HG02870 (cell line): ENCODE data around the gene FNDC5.
"Not testable (repeated sequence)": the region's sequence is repeated elsewhere in the genome, so short reads cannot be mapped to it uniquely, and the experiment has no call there.

Experiments
- ATAC-seq: cut with Tn5 transposase; IDR thresholded peaks from one replicate; pipeline ENCODE4 v1.9.1; 2021; ENCODE audit warnings: mild to moderate bottlenecking, moderate library complexity; ENCODE audit not compliant: unreplicated experiment

FNDC5 gene

DNA sequence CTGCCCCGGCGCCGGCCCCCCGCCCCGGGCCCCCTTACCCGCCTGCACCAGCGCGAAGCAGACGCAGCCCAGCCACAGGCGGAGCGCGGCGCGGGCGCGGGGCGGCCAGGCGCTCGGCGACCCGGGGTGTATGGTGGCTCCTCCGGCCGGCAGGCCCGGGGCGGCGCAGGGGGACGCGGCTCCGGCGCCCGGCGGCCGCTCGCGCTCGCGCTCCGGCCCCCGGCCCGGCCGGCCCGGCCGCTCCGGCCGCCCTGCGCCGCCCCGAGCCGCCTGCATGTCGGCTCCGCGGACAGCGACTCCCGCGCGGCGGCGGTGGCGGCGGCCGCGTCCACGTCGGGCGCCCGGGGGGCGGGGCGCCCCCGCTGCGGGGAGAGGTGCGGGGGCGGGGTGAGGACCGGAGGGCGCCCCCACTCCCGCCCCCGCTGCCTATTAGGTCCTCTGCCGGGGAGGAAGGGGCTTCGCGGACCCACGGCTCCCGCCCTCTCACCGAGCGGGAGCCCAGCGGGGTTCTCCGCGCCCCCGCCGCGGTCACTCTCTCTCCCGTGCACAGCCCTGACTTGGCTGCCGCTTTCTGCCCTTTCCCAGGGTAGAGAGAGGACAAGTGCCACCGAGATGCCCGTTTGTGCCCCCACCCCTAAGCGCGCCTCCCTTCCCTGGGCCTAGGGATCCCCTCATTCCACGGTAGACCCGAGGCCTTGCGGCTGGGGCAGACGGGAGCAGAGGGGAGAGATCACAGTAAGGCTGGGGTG is at the start of gene FNDC5:
Gene FNDC5 (minus strand): TSS at position 298 of the 749 bp plus-strand sequence.
- ATAC-seq: no peak

DNA sequence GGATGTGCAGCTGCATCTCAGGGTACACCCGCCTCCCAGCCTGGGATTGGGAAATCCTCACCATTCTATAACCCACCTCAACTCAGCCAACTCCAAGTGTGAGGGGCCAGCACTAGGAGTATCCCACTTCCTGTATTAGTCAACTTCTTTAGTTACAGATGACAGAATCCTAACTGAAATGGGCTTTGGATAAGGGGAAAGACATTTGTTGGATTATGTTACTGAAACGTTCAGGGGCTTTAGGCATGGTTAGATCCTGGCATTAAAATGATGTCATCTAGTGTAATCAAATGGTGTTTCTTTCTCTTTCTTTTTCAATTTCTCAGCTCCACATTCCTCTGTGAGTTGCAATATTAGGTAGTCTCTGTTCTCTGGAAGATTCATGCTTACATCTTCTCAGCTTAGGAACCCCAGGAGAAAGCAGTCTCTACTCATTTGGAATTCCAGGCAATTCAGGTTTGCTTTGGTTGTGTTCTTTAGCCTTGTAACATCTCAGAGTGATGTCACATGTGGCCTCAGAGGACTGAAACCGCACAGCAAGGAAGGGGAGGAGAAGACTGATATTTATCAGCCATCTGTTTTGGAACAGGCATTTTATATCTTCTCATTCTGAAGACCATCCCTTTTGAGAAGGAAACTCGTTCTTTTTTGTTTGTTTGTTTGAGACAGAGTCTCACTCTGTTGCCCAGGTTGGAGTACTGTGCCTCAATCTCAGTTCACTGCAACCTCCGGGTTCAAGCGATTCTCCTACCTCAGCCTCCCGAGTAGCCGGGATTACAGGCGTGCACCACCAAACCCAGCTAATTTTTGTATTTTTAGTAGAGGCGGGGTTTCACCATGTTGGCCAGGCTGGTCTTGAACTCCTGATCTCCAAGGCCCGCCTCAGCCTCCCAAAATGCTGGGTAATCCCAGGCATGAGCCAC is 49.4 kb upstream of the FNDC5 start:
- no peak for ATAC-seq

DNA sequence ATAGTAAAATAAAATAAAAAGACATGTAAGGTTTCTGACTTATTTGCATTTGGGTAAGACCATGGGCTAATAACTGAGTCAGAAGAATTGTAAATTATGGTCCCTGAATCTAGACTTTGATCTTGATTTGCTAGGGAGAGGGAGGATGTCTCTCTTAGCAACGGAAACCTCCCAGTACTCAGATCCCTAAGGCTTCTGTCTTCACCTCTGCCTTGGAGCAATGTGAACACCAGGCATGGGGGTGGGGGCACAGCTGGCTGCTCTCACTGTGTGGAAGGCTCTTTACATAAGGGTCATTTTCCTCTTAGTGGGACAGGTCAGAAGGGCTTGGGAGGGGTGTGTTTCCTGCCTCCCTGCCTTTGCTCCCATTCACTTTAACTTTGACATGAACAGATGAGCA is 47.5 kb upstream of the FNDC5 start:
- no peak for ATAC-seq

DNA sequence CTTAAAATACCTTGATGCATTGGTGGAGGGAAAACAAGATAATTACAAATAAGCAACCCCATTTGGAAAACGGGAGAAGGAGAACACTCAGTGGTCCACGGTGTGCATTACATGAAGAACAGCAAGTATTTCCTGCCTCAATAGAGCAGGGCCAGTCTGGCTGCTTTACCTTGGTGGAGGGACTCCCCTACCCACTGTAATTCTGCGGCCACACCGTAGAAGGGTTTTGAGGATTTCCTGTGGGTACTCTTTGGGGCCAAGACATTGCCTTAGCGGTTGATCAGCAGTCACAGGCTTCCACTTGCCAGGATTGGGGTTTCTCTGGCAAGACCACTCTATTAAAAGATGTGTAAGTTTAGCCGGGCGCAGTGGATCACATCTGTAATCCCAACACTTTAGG is 46.8 kb upstream of the FNDC5 start:
- no peak for ATAC-seq

DNA sequence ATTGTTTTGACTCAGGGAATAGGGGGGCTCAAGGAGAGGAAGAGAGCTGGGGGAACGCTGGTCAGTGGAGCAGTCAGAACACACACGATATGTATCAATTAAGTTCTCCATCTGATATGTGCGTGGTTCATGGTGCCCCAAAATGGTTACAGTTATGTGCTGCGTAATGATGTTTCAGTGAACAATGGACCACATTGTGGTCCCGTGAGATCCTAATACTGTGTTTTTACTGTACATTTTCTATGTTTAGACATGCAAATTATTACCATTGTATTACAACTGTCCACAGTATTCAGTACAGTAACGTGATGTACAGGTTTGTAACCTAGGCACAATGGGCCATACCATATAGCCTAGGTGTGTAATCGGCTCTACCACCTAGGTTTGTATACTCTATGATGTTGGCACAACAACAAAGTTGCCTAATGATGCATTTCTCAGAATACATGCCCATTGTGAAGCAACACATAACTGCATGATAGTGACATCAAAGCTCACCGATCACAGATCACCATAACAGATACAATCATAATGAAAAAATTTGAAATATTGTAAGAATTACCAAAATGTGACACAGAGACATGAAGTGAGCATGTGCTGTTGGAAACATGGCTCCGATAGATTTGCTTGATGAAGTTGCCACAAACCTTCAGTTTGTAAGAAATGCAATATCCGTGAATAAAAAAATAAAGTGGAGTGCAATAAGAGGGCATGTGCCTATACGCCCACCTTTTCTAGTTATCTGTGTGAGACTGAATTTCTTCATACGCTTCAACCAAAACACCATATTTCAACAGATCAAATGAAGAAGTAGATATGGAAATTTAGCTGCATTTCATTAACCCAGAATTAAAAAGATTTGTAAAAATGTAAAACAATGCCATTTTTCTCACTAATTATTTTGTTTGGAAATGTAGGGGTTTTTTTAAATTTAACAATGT is 45.3 kb upstream of the FNDC5 start:
- no peak for ATAC-seq

DNA sequence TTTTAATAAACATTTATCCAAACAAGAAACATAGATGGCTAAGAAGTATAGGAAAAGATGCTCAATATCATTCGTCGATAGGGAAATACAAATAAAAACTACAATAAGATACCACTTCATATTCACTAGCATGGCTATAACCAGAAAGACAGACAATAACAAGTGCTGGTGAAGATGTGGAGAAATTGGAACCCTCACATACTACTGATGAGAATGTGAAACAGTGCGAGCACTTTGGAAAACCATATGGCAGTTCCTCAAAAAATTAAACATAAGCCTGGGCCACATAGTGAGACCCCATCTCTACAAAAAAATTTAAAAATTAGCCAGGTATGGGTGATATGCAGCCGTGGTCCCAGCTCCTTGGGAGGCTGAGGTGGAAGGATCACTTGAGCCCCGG is 39.6 kb upstream of the FNDC5 start:
- ATAC-seq: no peak

DNA sequence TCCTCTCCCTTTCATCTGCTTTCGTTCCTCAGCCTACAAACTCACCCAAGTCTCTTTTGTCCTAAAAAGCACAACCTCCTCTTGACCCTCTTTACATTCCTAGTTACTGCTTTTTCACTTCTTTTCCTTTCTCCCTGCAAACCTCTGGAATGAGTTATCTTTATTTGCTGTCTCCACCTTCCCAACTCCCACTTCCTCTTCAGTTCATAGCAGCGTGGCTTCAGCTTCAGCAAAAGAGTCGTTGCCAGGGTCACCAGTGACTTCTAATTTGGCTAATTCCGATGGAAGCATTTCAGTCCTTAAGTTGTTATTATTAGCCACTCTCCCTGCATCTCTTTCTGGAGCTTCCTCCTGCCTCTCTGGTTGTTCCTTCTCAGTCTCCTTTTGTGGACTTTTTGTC is 36.7 kb upstream of the FNDC5 start:
- ATAC-seq: no peak

DNA sequence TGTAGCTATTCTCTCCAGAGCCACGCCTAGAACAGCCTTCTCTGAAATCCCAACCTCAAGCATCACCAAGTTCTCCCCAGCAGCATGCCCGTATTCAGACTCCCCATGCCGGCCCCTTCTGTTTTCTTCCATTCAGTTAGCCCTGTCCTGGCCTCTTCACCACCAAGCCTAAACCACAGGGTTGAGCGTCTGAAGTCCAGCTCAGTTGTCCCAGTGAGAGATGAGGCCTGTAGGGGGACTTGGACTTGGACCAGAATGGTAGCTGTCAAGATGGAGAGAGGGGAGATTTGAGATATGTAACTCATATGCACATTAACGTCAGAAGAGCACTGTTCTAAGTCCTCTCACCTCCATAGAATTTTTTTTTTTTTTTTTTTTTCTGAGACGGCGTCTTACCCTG is 35.9 kb upstream of the FNDC5 start:
- ATAC-seq: no peak

DNA sequence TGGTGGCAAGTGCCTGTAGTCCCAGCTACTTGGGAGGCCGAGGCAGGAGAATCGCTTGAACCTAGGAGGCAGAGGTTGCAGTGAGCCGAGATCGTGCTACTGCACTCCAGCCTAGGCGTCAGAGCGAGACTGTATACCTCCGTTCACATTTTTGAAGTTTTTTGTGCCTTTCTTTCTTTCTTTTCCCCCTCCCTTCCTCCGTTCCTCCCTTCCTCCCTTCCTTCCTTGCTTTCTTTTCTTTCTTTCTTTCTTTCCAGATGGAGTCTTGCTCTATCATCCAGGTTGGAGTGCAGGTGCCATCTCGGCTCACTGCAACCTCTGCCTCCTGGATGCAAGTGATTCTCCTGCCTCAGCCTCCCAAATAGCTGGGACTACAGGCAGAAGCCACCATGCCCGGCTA is 34.9 kb upstream of the FNDC5 start:
- ATAC-seq: not testable (repeated sequence)

DNA sequence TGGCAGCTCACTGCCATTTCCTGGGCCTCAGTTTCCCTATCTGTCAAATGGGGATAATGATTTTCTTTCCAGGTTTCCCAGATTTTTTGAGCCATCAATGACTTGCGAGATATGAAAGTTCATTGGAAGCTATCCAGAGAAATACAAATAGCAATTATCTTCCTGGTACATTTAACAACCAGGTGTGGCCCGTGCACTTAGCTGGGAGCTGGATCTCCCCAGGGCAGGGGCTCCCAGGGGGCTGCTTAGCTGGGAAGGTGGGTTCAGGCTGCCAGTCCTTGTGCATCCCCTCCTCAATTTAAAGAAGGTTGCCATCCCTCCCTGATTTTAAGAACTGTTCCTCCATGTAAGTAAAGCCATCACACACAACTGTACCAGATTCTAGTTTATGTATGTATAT is 34.1 kb upstream of the FNDC5 start:
- ATAC-seq: no peak

DNA sequence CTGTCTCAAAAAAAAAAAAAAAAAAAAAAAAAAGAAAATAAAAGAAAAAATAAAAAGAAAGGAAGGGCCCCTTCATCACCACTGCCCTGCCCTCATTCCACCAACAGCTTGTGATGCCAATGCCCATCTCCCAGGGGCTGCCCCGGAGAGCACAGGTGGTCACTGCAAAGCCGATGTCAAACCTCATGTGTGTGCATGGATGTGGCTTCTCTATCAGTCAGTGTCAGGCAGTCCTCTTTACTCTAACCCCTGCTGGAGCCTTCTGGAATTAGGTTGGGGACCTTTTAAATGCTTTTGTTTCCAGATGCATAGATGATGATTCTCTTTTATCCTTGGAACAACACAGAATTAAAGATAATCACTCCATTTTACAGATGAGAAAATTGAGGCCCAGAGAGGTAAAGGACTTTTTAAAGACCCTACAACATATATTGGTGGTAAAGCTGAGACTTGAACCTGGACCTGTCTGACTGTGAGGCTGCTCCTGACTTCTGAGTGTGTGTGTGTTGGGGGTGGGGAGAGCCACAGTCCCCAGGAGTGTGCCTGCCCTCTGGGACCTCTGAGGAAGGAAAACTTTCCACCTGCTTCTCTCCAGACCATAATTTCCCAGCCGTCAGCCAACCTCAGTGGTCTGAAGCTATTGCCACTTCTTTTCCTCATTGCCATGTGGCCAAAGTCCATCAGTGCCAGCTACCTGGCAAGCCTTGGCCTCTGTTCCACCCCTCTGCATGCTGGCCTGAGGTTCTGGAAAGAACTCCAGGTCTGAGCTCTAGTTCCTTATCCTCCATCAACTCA is 33.5 kb upstream of the FNDC5 start:
- no peak for ATAC-seq

DNA sequence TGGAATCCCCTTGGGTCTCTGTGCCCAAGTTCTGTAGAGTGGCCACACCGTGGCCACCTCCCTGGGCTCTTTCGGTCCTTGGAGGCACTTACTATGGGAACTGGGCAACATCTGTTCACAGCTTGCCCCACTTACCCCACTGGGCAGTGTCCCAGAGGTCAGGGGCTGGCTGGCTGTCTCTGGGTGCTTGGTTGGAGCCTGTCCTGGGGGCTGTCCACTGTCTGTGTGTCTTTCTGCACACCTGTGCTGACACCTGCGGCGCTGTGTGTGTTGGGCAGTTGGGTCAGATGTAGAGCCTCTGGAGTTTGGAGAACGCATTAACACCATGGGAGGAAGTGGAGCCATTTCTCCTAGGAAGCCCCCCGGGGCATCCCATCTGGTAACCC is 31.8 kb upstream of the FNDC5 start:
- no peak for ATAC-seq

DNA sequence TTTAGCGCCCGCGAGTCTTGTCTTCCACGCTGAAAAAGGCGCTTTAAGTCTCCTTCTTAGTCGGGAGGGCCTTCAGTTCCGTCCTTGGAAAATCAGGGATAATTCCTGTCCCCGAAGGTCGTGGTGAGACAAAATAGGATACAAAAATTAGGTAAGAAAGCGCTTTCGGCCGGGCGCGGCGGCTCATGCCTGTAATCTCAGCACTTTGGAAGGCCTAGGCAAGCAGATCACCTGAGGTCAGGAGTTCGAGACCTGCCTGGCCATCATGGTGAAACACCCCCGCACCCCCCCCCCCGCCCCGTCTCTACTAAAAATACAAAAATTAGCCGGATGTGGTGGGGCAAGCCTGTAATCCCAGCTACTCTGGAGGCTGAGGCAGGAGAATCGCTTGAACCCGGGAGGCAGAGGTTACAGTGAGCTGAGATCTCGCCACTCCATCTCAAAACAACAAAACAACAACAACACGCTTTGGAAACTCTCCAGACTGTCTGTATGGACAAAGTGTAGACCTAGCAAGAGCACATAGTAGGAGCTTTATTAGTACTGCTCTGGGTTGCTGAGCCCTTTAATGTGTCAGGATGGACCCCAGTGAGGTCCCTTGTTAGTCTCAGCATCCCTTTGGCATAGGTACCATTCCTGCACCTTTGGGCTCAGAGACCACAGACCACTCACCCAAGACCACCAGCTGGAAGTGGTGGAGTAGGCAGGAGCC is 31.3 kb upstream of the FNDC5 start:
- ATAC-seq: no peak

DNA sequence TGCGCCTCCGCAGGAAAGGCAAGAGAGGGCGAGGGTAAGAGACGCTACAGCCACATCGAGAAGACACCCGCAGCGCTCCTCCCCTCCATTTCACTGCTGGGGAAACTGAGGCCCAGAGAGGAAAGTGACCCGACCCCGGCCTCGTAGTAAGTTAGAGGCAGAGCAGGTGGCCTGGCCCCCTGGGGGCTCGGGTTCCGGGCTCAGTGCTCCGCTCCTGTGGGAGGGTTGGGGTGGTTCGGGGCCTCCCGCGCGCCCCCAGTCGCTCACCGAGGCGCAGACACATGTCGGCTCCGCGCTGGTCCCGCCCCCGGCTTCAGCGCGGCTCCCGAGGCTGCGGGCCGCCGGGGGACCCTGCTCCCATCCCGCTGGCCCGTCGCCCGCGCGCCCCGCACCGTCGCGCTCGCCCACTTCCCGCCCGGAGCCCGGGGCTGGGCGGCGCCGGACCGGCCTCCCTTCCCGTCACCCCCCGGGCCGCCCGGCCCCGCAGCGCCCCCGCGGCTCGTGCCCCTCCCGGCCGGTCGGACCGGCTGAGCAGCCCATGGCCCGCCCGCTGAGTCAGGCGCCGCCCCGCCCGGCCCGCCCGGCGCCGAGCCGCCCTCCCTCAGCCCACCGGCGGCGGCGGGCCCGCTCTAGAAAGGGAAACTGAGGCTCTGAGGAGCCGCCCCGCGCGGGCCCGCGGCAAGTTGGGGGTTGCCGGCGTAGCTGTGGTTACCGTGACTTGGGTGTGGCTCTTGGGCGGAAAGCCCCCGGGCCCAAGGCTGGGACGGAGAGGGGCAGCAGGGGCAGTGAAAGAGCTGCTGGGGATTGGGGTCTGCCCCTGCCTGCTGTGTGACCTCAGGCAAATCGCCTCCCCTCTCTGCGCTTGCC is 30.5 kb upstream of the FNDC5 start, which contains the start of gene TMEM54:
Gene TMEM54 (minus strand): TSS at position 434 of the 867 bp plus-strand sequence. CDS start 151 bp downstream, at position 283.
- no peak for ATAC-seq

DNA sequence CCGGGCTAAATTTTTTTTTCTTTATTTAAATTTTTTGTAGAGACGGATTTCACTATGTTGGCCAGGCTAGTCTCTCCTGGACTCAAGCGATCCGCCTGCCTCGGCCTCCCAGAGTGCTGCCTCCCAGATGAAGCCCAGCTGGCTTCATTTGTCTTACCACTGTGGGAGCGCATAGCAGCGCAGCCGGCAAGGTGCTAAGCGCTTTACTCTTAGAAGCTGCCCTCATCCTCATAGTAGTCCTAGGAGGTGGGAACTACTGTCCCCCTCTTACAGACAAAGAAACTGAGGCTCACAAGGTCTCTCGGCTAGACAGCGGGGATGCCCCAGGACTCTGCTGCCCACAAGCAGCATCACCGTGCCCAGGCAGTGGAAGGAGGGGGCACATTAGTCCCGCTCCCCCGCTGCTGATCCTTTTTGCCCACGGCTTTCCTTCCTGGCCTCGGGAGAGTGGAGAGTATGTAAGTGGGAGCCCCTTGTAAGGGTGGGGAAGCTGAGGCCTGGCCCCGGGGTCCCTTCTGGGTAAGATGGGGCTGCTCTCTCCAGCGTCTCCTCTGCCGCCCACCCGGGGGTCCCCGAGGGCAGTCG is 29.8 kb upstream of the FNDC5 start:
- no peak for ATAC-seq

DNA sequence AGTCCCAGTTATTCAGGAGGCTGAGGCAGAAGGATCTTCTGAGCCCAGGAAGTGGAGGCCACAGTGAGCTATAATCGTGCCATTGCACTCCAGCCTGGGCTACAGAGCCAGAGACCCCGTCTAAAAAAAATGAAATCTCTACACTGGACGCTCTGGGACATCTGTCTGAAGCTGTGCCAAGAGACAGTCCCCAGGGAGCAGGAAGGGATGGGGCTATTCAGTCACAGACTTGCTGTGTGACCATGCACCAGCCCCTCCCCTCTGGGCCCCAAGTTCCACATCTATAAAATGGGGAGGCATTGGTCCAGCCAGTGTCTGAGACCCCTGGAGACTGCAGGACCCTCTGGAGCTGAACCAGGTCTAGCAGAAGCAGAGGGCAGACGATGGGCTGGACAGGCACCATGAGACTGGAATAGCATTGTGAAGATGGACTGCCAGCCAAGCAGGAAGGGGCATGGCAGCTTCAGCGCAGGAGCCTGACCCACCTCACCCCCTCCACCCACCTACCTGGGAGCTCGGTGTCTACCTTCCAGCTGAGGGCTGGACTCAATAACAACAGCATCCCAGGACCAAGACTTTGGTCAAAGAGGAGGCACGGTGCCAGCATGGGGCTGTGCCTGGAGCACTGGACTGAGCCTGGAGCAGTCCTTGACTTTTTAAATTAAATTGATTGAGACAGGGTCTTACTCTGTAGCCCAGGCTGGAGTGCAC is 29.0 kb upstream of the FNDC5 start:
- ATAC-seq: no peak

DNA sequence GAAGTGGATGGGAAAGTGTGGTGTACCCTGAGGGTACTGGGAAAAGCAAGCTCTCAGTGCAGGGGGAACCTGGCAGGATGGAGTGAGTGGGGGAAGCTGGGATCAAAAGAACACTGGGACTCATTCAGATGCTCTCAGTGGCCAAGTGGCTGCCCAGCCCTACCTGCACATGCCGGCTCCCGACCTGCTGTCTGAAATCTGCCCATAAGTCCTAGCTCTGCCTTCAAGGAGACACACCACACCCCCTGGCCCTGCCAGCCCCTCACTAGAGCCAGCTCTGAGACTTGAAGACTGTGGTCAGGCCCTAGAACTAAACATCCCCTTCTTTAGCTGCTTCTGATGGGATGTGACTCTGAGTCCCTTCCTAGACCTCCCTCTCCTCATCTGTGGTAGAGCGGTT is 28.2 kb upstream of the FNDC5 start:
- ATAC-seq: no peak

DNA sequence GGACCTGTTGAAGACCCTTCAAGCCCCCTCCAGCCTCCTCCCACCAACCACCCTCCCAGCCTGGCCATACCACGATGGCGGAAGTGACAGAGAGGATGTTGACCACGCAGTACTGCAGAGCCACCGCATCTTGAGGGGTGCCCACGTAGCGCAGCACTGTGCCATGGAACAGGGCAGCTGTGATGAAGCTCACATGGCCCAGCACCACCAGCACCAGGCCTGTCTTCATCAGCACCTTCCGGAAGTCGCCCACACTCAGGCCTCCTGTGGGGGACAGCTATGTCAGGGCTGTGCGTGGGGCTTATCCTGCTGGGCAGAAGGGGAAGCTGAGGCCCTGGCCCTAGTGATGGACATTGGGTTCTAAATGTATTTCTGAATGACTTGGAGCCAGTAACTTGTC is 27.3 kb upstream of the FNDC5 start:
- no peak for ATAC-seq
